GM19025 (cell line): ENCODE measurements around the gene SAMD11.
"Not testable (repeated sequence)": the region's sequence is repeated elsewhere in the genome, so short reads cannot be mapped to it uniquely, and the experiment has no call there.

Source experiments
- ATAC-seq: cut with Tn5 transposase; IDR thresholded peaks from one replicate; pipeline ENCODE4 v1.9.1; 2021; ENCODE audit warnings: mild to moderate bottlenecking, low read depth, moderate library complexity; ENCODE audit not compliant: unreplicated experiment

Gene SAMD11, protein sequence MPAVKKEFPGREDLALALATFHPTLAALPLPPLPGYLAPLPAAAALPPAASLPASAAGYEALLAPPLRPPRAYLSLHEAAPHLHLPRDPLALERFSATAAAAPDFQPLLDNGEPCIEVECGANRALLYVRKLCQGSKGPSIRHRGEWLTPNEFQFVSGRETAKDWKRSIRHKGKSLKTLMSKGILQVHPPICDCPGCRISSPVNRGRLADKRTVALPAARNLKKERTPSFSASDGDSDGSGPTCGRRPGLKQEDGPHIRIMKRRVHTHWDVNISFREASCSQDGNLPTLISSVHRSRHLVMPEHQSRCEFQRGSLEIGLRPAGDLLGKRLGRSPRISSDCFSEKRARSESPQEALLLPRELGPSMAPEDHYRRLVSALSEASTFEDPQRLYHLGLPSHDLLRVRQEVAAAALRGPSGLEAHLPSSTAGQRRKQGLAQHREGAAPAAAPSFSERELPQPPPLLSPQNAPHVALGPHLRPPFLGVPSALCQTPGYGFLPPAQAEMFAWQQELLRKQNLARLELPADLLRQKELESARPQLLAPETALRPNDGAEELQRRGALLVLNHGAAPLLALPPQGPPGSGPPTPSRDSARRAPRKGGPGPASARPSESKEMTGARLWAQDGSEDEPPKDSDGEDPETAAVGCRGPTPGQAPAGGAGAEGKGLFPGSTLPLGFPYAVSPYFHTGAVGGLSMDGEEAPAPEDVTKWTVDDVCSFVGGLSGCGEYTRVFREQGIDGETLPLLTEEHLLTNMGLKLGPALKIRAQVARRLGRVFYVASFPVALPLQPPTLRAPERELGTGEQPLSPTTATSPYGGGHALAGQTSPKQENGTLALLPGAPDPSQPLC

DNA sequence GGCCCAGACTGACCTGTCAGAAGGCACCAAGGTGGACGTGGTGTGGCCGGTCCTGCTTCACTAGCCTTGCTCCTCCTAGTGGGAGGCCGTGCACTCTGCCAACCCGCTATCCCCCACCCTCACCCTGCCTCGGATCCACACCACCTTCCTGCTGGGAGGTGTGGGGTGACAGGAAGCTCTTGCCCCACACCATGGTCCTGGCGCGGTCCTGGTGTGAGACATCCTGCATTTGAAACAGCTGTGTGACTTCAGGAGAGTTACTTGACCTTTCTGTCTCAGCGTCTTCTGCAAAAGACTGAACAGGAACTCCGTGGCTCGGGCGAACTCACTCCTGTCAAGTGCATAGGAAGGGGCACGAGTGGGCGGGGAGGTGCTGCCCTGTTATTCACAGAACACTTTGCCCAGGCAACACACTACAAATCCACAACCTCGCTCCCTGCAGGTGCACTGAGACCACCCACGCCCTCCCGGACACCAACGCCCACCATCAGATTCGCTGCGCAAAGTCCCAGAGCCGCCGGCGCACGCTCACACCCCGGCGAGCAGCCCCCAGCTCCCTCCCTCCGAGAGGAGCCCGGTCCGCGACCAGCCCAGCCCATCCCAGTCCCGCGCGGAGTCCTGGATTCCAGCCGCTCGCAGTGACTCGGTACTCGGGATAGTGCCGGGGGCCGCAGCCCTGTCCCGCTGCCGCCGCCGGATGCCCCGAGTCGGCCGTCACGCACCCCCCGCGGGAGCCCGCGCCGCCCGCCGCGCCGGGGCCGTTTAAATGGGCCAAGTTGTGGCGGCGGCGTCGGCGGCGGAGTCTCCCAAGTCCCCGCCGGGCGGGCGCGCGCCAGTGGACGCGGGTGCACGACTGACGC, at the start of gene SAMD11:
Gene SAMD11 (plus strand): TSS at position 793 of the 860 bp plus-strand sequence. CDS start 509 bp downstream, outside the sequence.
- ATAC-seq: no peak

DNA sequence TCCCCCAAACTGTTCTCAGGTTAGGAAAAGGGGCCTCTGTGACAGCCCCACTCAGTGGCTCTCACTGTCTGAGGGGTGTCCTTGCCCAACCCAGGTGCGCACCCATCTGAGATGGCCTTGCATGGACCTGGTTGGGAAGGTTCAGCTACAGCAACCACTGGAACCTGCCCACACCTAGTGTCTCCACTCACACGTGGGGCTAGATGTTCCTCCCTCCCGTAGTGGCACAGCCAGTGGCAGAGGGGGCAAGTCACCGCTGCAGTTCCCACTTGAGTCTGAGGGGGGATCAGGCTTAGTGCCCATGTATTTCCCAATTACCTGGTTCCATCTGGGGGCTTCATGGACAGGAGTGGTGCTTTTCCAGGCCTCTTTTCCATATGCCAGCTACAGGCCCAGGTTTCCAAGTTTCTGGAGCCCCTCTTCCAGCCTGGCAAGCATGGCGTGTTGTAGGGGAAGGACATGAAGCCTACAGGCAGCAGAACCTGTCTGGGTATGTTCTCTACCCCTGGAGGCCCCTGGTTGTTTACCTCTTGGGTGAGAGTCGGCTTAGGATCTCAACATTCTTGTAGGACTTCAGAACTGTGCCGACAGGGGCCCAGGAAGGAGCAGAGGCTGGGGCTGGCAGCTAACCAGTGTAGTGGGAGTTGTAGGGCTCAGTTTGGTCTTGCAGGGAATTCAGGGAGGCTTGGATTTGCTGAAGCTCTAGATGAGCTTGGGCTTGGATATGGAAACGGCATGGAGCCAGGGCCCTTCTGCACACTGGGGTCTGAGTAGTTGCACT, 47.1 kb upstream of the SAMD11 start:
- ATAC-seq: not testable (repeated sequence)

DNA sequence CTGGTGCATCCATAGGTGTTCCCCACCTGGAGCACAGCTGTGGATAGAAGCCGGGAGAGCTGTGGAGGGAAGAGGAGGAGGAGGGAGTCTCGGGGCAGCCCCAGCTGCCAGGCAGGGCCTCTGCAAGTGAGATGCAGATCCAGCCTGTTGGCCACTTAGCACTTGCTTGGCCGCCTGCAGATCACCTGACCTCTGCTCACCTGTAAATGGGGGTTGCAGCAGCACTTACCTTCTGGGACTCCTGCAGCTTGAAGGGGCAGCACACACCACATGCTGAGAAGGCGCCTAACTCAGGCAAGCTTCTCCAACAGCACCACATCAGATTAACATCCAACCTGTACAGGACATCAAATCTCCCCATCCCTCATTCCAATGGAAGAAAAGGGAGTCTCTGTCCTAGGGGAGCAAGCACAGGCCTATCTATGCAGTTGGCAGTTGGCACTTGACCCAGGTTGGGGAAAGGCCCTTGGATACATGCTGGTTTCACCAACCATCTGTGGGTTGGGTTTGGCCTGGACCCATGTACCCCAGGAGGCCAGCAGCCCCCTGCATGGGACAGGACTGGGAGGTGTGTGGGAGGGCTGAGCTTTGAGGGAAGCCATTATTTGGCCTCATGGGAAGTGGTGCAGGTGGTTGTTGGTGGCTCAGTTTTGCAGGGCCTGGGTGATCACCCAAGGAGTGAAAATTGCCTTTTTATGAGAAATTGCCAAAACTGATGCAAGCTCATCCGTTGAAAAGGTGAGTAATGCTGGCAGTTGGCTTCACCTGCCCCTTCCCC, 46.3 kb upstream of the SAMD11 start:
- not testable (repeated sequence) for ATAC-seq

DNA sequence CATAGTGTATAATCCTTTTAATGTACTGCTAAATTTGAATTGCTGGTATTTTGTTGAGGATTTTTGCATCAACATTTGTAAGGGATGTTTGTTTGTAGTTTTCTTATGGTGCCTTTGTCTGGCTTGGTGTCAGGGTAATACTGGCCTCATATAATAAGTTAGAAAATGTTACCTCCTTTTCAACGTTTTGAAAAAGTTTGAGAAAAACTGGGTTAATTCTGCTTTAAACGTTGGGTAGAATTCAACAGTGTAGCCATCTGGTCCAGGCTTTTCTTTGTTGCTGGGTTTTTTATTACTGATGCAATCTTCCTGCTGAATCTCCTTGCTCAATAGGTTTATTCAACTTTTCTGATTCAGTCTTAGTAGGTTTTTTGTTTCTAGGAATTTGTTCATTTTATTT, 43.2 kb upstream of the SAMD11 start:
- ATAC-seq: not testable (repeated sequence)

DNA sequence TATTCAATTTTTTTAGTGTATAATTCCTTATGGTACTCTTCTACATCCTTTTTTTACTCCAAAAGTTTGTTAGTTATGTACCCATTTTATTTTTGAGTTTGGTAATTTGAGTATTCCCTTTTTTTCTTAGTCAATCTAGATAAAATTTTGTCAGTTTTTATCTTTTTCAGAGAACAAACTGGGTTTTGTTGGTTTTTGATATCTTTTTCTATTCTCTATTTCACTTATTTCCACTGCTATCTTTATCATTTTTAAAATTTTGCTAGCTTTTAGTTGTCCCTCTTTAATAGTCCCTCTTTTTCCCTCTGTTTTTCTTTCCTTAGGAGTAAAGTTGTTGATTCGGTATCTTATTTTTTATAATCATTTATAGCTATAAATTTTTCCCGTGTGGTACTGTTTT, 42.8 kb upstream of the SAMD11 start:
- ATAC-seq: not testable (repeated sequence)

DNA sequence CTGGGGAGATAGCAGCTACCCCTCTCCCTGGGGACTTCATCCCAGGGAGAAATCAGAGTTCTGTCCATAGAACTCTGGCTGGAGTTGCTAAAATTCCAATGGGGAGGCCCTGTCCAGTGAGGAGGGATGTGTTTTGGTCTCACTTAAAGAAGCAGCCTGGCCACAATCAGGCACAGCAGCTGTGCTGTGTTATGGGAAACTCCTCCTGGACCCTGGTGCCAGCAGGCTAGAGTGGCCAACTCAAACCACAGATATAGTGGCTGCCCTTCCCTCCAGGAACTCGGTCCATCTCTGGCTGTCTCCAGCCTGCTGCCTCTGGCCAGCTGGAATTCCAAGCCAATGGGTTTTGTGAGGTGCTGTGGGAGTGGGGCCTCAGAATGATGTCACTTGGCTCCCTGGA, 37.4 kb upstream of the SAMD11 start:
- no peak for ATAC-seq

DNA sequence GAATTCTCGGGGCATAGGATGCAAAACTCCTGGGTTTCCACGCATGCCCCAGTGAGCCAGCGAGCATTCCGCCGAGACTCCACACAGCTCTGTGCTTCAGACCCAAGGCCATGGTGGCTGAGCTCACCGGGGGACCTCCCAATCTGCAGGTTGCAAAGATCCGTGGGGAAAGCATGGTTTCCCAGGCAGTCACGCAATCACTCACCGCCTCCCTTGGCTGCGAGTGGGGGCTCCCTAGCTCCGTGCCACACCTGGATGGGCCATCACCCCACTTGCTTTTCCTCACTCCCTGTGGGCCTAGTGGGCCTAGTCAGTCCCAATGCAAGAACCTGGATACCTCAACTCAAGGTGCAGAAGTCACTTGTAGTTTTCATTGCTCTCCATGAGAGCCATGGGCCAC, 37.0 kb upstream of the SAMD11 start:
- ATAC-seq: no peak

DNA sequence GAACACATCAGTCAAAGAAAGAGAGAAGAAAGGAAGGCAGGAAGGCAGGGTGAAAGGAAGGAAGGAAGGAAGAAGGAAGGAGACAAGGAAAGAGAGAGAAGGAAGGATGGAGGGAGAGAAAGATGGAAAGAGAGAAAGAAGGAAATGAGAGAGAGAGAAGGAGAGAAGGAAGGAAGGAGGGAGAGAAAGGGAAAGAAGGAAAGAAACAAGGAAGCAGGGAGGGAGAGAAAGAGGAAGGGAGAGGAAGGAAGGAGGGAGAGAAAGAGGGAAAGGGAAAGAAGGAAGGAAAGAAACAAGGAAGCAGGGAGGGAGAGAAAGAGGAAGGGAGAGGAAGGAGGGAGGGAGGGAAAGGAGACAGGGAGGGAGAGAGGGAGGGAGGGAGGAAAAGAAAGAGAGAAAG, 35.4 kb upstream of the SAMD11 start:
- no peak for ATAC-seq

DNA sequence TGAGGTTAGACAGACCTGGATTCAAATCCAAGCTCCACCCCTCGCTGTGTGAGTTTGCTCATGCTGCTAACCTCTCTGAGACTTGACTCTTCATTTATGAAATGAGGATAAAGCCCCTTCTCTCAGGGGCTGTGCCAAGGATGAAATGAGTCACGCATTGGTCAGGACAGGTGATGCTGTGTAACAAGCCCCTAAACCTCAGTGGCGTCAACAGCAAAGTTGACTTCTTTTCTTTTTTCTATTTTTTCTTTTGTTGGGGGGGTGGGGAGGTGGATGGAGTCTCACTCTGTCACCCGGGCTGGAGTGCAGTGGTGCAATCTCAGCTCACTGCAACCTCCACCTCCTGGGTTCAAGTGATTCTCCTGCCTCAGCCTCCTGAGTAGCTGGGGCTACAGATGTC, 33.9 kb upstream of the SAMD11 start:
- ATAC-seq: not testable (repeated sequence)

DNA sequence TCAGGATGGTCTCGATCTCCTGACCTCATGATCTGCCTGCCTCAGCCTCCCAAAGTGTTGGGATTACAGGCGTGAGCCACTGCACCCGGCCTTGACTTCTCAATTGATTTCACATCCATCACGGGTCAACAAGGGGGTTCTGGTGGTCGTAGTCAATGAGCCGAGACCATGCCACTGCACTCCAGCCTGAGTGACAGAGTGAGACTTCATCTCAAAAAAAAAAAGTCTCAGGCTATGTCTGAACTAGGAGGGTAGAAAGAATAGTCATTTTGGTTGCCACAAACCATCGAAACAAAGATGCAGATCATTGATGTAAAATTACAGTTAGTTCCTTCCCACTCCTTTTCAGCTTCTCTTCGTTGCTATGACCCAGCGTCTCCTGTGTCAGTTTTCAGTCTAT, 33.5 kb upstream of the SAMD11 start:
- not testable (repeated sequence) for ATAC-seq

DNA sequence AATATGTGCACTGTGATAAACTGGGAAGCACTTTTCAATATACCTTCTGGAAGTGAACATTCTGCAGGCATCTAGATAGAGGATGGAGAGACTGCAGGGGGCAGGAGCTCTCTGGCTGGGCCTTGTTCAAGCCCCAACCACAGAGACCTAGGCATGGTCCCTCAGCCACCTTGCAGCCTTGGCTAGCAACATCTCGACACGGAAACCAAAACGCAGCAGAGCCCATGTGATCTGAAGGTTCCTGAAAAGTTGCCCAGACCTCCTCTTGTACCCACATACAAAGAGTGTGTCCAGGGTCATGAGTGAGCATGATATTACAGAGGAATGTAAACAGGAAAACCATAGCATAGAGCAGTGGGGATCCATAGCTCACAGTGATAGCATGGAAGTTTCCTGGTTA, 33.1 kb upstream of the SAMD11 start:
- no peak for ATAC-seq

DNA sequence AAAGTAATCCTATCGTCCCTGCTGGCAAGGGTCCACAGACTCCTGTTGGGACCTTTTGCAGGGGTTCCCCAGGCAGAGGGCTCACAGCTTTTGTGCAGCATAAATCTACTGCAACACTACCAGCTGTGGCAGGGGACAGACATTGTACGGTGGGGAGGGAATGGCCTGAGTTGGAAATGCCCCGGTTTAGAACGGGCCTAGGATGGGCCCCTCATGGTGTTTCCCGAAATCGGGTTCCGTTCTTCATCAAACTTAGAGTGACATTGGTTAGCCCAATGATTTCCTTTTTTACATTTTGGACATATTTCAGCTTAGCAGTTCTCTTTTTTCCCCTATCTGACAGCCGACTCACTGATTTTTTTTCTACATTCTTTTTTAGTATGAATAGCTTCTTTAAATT, 26.5 kb upstream of the SAMD11 start:
- no peak for ATAC-seq

DNA sequence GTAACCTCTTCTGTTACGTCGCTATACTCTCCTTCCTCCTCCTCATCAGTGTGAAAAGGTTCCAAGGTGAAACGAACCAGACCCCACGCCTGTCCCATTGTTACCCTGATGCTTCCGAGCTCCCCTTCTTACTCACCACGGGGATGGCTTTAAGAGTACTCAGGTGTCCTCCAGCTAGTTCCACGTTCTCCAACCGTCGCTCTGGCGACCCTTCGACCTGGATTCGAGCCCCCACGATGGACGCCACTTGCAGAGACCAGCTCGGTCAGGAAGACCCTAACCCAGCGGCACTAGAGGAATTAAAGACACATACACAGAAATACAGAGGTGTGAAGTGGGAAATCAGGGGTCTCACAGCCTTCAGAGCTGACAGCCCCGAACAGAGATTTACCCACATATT, 25.8 kb upstream of the SAMD11 start:
- ATAC-seq: not testable (repeated sequence)

DNA sequence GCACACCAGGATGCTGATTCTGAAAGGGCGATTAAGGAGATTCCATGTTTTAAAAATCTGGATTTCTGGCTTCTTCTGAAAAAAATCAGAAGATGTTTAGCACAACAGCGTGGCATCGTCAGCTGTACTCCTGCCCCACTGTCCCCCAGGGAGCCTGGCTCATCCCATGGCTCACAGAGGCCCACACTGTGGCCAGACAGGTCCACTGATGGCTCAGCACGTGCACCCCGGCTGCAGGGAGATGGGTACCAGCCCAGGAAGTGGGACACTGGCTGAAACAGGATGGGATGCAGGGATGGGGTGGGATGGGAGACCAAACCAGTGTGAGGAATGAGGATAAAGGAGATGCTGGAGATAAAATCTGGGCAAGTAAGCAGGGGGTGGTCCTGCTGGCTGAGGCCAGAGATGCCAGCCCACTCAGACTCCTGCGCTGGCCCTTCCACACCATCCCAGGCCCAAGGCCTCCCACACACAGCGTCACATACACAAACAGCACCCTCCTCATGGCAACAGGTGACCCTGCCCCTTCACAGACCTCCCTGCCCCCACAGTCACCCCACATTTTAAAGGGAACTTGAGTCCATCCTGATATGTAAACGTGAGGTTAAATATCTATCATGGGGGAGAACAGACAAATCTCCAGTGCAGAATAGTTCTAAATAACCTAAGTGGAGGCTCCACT, 23.9 kb upstream of the SAMD11 start:
- no peak for ATAC-seq

DNA sequence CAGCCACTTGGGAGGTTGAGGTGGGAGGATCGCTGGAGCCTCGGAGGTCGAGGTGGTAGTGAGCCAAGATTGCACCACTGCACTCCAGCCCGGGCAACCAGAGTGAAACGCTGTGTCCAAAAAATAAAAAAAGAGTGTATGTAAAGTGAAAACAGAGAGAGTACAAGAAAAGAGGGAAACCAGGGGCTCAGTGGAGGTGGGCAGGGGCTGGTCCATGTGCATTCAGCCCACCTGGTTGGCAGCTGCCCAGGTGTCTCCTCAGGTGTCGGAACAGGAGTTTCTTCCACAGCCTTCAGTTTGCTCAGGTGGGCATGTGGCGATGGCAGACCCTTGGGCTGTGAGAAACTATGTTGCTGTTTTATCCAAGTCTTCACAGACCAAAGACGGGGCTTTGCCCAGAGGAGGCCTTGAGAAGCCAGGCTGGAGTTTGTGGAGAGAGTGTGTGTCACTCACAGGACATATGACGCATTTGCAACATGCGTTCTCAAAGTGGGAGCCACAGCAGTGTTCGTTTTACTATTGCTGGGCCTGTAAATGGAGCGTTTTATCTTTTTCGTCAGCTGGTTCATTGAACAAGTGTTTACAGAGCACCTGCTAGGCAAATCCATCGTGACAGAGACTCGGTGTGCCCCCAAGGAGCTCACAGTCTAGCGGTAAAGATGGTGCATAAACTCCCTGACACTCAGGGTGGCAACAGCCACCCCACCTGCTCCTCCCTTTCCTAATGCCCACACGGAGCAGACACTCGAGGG, 22.4 kb upstream of the SAMD11 start:
- no peak for ATAC-seq

DNA sequence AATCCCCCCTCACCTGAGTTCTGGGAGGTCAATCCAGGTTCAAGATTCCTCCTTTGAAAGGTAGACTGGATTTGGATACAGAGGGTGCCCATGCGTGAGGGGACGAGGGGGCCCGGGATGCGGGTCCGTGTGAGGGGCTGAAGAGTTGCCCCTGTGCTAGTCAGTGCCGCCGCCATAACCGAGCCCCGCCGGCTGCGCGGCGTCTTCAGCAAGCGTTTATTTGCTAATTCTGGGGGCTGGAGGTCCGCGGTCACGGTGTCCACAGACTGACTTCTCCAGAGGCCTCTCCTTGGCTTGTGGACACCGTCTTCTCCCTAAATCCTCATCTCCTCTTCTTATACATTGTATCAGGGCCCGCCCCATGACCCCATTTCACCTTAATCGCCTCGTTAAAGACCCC, 20.9 kb upstream of the SAMD11 start:
- ATAC-seq: no peak

DNA sequence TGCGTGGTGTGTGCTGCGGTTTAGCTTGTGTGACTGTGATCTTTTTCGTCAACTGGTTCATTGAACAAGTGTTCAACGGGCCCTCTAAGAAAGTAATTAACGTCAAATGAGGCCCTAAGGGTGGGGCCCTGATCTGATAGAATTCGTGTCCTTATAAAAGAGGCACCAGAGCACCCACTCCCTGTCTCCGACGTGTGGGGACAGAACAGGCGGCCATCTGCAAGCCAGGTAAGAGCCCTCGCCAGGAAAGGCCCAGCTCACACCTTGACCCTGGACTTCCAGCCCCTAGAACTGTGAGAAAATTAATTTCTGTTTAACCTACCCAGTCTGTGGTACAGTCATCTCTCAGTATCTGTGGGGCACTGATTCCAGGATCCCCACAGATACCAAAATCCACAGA, 20.4 kb upstream of the SAMD11 start:
- ATAC-seq: no peak

DNA sequence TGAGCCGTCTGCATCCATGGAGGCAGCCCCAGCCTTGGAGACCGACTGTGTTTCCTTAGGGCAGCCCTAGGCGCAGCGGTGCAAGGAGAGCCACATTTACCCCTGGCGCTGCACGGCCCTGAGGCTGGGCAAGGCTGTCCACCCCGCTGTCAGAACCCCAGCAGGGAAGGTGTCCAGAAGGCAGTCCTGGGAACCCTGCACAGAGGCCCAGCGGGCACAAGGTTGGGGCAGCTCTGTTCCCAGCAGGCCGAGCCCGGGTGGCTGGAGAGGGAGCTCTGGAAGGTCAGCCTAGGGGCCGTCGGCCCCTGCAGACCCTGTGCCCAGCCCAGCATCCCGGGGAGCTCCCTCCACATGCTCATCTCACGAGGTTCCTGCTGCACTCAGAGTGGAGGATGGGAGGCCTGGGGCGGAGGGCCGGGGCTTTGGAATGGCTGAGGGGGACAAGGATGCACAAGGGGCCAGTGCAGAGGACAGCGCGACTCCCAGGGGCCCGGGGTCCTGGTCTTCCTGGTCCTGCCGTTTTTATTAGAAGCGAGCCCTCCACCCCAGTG, 19.9 kb upstream of the SAMD11 start:
- no peak for ATAC-seq
